ENCODE results near the gene SRRM3. TPM values are rescaled to one million over a fixed set of nuclear protein-coding genes. Genes with fewer than 3 reads are reported as not detected.
"Not testable (repeated sequence)": the region's sequence is repeated elsewhere in the genome, so short reads cannot be mapped to it uniquely, and the experiment has no call there.

The SRRM3 gene
- total and polyA plus RNA-seq, 12 donors = 5.6 to 140 (median 33.3) TPM

DNA sequence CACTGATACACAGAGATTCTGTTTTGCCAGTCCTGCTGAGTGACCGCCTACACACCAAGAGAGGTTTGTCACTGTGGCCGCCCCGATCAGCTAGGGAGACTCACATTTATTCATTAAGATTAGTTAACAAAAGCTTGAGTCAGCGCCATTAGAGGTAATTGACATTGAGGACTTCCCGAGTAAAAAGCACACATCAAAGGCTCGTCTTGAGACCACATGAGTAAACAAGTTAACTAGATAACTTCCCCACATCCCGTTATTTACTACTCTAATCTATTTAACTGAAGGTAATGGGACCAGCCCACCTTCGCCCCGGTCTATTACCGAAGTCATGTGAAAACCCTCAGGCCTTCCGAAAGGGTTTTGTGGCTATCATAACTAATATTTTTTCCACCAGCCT, 23.0 kb downstream of the SRRM3 start:
- TF ChIP-seq POLR2A (IDR thresholded peaks at IDR 0.05) = no peak
- TF ChIP-seq, protein P1, sequence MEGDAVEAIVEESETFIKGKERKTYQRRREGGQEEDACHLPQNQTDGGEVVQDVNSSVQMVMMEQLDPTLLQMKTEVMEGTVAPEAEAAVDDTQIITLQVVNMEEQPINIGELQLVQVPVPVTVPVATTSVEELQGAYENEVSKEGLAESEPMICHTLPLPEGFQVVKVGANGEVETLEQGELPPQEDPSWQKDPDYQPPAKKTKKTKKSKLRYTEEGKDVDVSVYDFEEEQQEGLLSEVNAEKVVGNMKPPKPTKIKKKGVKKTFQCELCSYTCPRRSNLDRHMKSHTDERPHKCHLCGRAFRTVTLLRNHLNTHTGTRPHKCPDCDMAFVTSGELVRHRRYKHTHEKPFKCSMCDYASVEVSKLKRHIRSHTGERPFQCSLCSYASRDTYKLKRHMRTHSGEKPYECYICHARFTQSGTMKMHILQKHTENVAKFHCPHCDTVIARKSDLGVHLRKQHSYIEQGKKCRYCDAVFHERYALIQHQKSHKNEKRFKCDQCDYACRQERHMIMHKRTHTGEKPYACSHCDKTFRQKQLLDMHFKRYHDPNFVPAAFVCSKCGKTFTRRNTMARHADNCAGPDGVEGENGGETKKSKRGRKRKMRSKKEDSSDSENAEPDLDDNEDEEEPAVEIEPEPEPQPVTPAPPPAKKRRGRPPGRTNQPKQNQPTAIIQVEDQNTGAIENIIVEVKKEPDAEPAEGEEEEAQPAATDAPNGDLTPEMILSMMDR (IDR thresholded peaks at IDR 0.05) = no peak
- no peak overlapping the region for H3K27ac ChIP-seq
- DNase-seq = no peak
- no peaks in the 10 kb centered on the region for H3K36me3 ChIP-seq (replicated peaks in 1 of 2)
- WGBS, 4 donors = 34 to 45% (median 35%) methylated on average over 11 of the region's 11 CpGs
- H3K27me3 ChIP-seq = peaks cover 7% of the 10 kb centered on the region
- H3K4me3 ChIP-seq = no peak overlapping the region
- no peaks in the 10 kb centered on the region for H3K9me3 ChIP-seq (replicated peaks in 1 of 3)
- intact Hi-C loops (cut with DNase I) = no loop called here
- H3K4me1 ChIP-seq (replicated peaks in 1 of 2) = peaks cover 0 to 6% of the 10 kb centered on the region in 2 donors

GRCh38 chr7:76225379-76225778, 23.7 kb downstream of the SRRM3 start:
- WGBS, 4 donors = 9 to 38% (median 12%) methylated on average over 3 to 11 of the region's 11 CpGs
- intact Hi-C loops (cut with DNase I) = no loop called here
- TF ChIP-seq, protein P1 (IDR thresholded peaks at IDR 0.05) = no peak
- no peak for TF ChIP-seq POLR2A (IDR thresholded peaks at IDR 0.05)
- H3K9me3 ChIP-seq (replicated peaks in 1 of 3) = no peaks in the 10 kb centered on the region
- peaks cover 0 to 4% of the 10 kb centered on the region in 2 donors for H3K4me1 ChIP-seq (replicated peaks in 1 of 2)
- peak in 5 of 7 donors; percentile 19 to 36 (median 28) for DNase-seq
- no peak overlapping the region for H3K27ac ChIP-seq
- peaks cover 12% of the 10 kb centered on the region for H3K27me3 ChIP-seq
- no peak overlapping the region for H3K4me3 ChIP-seq
- no peaks in the 10 kb centered on the region for H3K36me3 ChIP-seq (replicated peaks in 1 of 2)

DNA sequence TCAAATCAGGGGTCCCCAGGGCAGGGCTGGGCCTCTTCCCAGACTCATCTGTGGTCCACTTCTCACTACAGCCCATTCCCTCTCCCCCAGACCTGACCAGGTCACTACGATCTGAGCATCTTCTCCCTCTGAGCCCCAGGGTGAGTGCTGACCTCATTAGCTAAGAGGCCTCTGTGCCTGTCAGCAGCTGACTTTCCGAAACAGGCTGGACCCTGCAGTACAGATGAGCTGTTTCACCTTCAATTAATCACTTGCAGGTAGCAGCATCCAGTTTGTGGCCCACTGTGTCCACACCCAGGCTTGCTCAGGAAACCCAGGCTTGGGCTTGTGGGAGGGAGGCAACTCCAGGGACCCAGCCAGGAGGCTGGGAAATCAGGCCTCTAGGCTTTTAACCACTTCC, 24.3 kb downstream of the SRRM3 start:
- Histone ChIP-seq H3K4me1 (replicated peaks in 1 of 2) (no peaks in the 10 kb centered on the region), H3K9me3 (replicated peaks in 1 of 3) (no peaks in the 10 kb centered on the region), H3K4me3 (no peak overlapping the region), H3K27ac (no peak overlapping the region), H3K27me3 (peaks cover 13% of the 10 kb centered on the region), H3K36me3 (replicated peaks in 1 of 2) (no peaks in the 10 kb centered on the region)
- no peak for TF ChIP-seq POLR2A (IDR thresholded peaks at IDR 0.05)
- TF ChIP-seq, protein P1 (IDR thresholded peaks at IDR 0.05) = no peak
- intact Hi-C loops (cut with DNase I) = no loop called here
- WGBS, 4 donors = 55 to 58% (median 55%) methylated on average over 2 of the region's 2 CpGs; no CpG with 5 or more reads in 1 of the 4 donors
- DNase-seq = peak in 1 of 7 donors; percentile 63

- H3K4me1 ChIP-seq (replicated peaks in 1 of 2); intact Hi-C loops (cut with DNase I); H3K27ac ChIP-seq; H3K9me3 ChIP-seq (replicated peaks in 1 of 3); DNase-seq; H3K36me3 ChIP-seq (replicated peaks in 1 of 2); H3K4me3 ChIP-seq: not testable (repeated sequence)
- 67 to 100% (median 77%) methylated on average over 1 of the region's 1 CpG for WGBS, 4 donors
- peaks cover 18% of the 10 kb centered on the region for H3K27me3 ChIP-seq
Observed at GRCh38 chr7:76226878-76227423, 25.3 kb downstream of the SRRM3 start.

- no peaks in the 10 kb centered on the region for H3K4me1 ChIP-seq (replicated peaks in 1 of 2)
- H3K9me3 ChIP-seq (replicated peaks in 1 of 3) = no peaks in the 10 kb centered on the region
- no peak overlapping the region for H3K4me3 ChIP-seq
- H3K27me3 ChIP-seq = peaks cover 18% of the 10 kb centered on the region
- no peak for DNase-seq
- H3K36me3 ChIP-seq (replicated peaks in 1 of 2) = no peaks in the 10 kb centered on the region
- intact Hi-C loops (cut with DNase I) = no loop called here
- H3K27ac ChIP-seq = no peak overlapping the region
- WGBS, 4 donors = 69 to 82% (median 74%) methylated on average over 5 of the region's 5 CpGs
- no peak for TF ChIP-seq POLR2A (IDR thresholded peaks at IDR 0.05)
- TF ChIP-seq, protein P1 (IDR thresholded peaks at IDR 0.05) = no peak
Observed at GRCh38 chr7:76230214-76230613, 28.5 kb downstream of the SRRM3 start.
